IMR-90 (cell line): ENCODE measurements around the gene EPC2.

ENCODE experiments used
- BHLHE40 ChIP-seq: fragments of 150-350 bp; IDR thresholded peaks from 2 replicates; pipeline ENCODE4 v1.6.1; 2016; ENCODE audit warnings: mild to moderate bottlenecking, low read depth, low read length
- CEBPB ChIP-seq: IDR thresholded peaks from 2 replicates; pipeline ENCODE4 v1.6.1; 2012; ENCODE audit warnings: low read depth, low read length, improper control_type of control experiment
- CHD1 ChIP-seq: IDR thresholded peaks from 2 replicates; pipeline ENCODE4 v1.6.1; 2012; ENCODE audit warnings: low read depth, low read length, improper control_type of control experiment
- FOS ChIP-seq: fragments of 150-350 bp; IDR thresholded peaks from 2 replicates; pipeline ENCODE4 v1.6.1; 2016; ENCODE audit warnings: low read depth, low read length
- MAZ ChIP-seq: IDR thresholded peaks from 2 replicates; pipeline ENCODE4 v1.6.1; 2012; ENCODE audit warnings: low read depth, mild to moderate bottlenecking, low read length, improper control_type of control experiment, moderate library complexity, borderline replicate concordance
- POLR2A ChIP-seq: IDR thresholded peaks from 2 replicates; pipeline ENCODE4 v1.6.1; 2012; ENCODE audit warnings: mild to moderate bottlenecking, low read depth, low read length
- RAD21 ChIP-seq: IDR thresholded peaks from 2 replicates; pipeline ENCODE4 v1.6.1; 2012; ENCODE audit warnings: low read length, improper control_type of control experiment
- RCOR1 ChIP-seq: IDR thresholded peaks from 2 replicates; pipeline ENCODE4 v1.6.1; 2012; ENCODE audit warnings: mild to moderate bottlenecking, low read length, improper control_type of control experiment; ENCODE audit not compliant: insufficient replicate concordance
- RFX5 ChIP-seq: IDR thresholded peaks from 2 replicates; pipeline ENCODE4 v1.8.0; 2012; ENCODE audit warnings: low read depth, mild to moderate bottlenecking, low read length, moderate library complexity
- TF ChIP-seq, protein P1 (sequence below): conservative IDR thresholded peaks from 2 replicates; pipeline ENCODE4 v1.5.1; 2012; ENCODE audit warnings: mild to moderate bottlenecking, low read depth, low read length, improper control_type of control experiment
- TF ChIP-seq, protein P2 (sequence below): fragments of 150-350 bp; IDR thresholded peaks from 2 replicates; pipeline ENCODE4 v1.6.1; 2016; ENCODE audit warnings: low read depth, mild to moderate bottlenecking, low read length, moderate library complexity, borderline replicate concordance

DNA sequence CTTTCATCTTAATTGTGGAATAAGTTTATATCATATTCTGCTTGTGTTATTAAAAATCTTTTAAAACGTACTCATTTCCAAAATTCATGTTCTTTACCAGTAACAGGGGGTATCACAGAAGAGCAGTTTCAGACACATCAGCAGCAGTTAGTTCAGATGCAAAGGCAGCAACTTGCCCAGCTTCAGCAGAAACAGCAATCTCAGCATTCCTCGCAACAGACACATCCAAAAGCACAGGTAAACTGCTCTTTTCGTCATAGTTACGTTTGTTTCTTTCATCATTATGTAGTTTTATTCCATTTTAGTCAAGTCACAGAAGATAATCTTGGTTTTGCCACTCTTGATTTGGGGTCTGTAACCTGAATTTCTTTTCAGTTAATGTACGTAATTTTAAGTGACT is 137.0 kb downstream of the EPC2 start:
- TF ChIP-seq, protein P1, sequence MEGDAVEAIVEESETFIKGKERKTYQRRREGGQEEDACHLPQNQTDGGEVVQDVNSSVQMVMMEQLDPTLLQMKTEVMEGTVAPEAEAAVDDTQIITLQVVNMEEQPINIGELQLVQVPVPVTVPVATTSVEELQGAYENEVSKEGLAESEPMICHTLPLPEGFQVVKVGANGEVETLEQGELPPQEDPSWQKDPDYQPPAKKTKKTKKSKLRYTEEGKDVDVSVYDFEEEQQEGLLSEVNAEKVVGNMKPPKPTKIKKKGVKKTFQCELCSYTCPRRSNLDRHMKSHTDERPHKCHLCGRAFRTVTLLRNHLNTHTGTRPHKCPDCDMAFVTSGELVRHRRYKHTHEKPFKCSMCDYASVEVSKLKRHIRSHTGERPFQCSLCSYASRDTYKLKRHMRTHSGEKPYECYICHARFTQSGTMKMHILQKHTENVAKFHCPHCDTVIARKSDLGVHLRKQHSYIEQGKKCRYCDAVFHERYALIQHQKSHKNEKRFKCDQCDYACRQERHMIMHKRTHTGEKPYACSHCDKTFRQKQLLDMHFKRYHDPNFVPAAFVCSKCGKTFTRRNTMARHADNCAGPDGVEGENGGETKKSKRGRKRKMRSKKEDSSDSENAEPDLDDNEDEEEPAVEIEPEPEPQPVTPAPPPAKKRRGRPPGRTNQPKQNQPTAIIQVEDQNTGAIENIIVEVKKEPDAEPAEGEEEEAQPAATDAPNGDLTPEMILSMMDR: no peak
- TF ChIP-seq RAD21 (no peak), POLR2A (no peak), RFX5 (no peak), MAZ (no peak), CHD1 (no peak), FOS (no peak), RCOR1 (no peak), BHLHE40 (no peak), CEBPB (no peak)
- TF ChIP-seq, protein P2, sequence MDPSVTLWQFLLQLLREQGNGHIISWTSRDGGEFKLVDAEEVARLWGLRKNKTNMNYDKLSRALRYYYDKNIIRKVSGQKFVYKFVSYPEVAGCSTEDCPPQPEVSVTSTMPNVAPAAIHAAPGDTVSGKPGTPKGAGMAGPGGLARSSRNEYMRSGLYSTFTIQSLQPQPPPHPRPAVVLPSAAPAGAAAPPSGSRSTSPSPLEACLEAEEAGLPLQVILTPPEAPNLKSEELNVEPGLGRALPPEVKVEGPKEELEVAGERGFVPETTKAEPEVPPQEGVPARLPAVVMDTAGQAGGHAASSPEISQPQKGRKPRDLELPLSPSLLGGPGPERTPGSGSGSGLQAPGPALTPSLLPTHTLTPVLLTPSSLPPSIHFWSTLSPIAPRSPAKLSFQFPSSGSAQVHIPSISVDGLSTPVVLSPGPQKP: no peak
